Lower leg skin (tissue), 3 donors: ENCODE measurements around the gene APPL2.

Source experiments
- POLR2A ChIP-seq, 2 donors: fragments of 450-650 bp; IDR thresholded peaks; one replicate each; pipeline ENCODE4 v1.6.1; 2016 to 2017; ENCODE audit warnings: antibody characterized with exemption in 2 of 2, mild to moderate bottlenecking in 1 of 2, moderate library complexity in 1 of 2
- TF ChIP-seq, protein P1 (sequence below), 3 donors: fragments of 450-650 bp; IDR thresholded peaks; one replicate each; pipeline ENCODE4 v1.5.1; 2016; ENCODE audit warnings: antibody characterized with exemption in 3 of 3, mild to moderate bottlenecking in 3 of 3, moderate library complexity in 2 of 3

DNA sequence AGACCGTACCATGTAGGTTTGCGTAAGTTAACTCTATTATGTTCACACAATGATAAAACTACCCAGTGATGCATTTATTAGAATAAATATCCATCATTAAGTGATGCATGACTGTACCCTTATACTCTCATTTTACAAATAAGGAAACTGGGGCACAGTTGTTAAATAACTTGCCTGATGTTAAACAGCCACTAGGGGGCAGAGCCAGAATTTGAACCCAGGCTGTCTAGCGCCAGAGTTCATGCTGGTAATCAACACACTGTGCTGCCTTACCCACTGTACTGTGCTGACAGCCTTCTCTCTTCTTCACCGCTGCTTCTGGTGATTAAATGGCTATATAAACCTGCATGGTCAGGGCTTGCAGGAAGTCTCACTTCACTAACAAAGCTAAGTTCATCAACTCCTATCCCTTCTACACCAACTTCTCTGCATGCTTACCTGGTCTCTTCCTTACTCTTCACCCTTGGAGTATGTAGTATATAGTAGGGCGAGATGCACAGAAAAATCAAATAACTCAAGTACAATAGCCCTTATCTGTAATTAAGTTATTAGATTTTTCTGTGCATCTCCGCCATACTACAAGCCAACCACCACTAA is 43.6 kb upstream of the APPL2 start:
- TF ChIP-seq, protein P1, sequence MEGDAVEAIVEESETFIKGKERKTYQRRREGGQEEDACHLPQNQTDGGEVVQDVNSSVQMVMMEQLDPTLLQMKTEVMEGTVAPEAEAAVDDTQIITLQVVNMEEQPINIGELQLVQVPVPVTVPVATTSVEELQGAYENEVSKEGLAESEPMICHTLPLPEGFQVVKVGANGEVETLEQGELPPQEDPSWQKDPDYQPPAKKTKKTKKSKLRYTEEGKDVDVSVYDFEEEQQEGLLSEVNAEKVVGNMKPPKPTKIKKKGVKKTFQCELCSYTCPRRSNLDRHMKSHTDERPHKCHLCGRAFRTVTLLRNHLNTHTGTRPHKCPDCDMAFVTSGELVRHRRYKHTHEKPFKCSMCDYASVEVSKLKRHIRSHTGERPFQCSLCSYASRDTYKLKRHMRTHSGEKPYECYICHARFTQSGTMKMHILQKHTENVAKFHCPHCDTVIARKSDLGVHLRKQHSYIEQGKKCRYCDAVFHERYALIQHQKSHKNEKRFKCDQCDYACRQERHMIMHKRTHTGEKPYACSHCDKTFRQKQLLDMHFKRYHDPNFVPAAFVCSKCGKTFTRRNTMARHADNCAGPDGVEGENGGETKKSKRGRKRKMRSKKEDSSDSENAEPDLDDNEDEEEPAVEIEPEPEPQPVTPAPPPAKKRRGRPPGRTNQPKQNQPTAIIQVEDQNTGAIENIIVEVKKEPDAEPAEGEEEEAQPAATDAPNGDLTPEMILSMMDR (IDR thresholded peaks at IDR 0.05) = no peak
- no peak for TF ChIP-seq POLR2A (IDR thresholded peaks at IDR 0.05)
